SH-SY5Y (cell line): ENCODE measurements around the gene PLA2G4C.

Experiments
- GATA2 ChIP-seq: IDR thresholded peaks from 2 replicates; pipeline ENCODE4 v1.6.1; 2011; ENCODE audit warnings: mild to moderate bottlenecking, low read depth, low read length
- GATA3 ChIP-seq: IDR thresholded peaks from 2 replicates; pipeline ENCODE4 v1.6.1; 2011; ENCODE audit warnings: low read depth, mild to moderate bottlenecking, low read length, moderate library complexity

The PLA2G4C gene

DNA sequence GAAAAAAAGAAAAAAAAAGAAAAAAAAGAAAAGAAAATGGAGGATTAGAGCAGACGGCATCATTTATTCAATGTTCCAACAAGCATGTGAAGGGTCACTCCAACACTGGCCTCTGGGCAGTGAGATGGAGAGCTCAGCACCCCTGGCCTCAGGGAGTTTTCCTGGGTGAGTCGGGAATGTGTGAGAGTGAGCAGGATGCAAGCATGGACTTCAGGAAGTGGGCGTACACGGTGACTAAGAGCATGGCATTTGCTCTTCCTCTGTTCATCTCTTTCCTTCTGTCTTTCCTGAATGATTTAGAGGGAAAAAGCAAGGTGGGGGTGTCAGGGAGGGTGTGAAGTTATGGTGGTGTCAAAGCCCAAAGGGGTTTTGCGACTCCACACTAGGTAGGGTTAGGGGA lies 66.1 kb downstream of the PLA2G4C start:
- no peak for TF ChIP-seq GATA2
- no peak for TF ChIP-seq GATA3

GRCh38 chr19:48043675-48044258 lies 66.8 kb downstream of the PLA2G4C start, which contains the start of gene CABP5:
CABP5 (minus strand) TSS chr19:48044079; CDS start chr19:48043922, 157 bp downstream.
- TF ChIP-seq GATA2 (no peak), GATA3 (no peak)

- TF ChIP-seq GATA3 (no peak), GATA2 (no peak)
Observed at GRCh38 chr19:48041877-48042580, 68.6 kb downstream of the PLA2G4C start.

- TF ChIP-seq GATA3 (no peak), GATA2 (no peak)
Observed at GRCh38 chr19:48036765-48037164, 73.9 kb downstream of the PLA2G4C start.

DNA sequence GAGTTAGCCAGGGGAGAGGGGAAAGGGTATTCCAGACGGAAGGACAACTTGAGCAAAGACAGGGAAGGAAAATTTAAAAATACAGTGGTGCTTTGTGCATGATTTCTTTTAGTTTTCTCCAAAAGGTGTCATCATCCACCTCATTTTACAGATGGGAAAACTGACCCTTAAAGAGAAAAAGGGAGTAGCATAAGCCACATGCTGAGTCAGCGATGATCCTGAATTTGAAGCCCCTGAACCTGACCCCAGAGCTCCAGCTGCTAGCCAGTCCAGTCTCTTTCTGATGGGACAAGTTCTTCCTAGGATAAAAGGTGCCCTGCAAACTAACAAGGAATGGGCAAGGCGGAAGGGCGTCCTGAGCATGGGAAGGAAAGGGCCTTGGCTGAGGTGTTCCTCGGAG lies 77.0 kb downstream of the PLA2G4C start:
- TF ChIP-seq GATA2 = no peak
- no peak for TF ChIP-seq GATA3

DNA sequence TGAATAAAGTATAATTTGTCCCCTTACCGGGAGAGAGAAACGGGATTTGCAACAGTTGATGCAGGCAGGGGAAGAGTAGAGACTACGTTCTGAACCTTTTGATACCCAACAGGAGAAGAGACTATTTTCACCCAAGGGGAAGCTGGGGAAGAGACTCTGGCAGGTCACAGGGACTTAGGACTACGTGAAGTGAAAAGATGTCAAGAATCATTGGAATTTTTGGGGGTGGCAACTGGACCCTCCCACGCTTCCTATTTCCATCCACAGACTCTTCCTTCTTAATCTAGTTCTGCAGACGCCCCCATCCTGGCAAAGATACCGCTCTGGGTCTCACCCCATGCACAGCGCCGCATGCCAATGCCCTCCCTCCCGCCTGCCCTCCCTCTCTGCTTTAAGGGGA lies 80.5 kb downstream of the PLA2G4C start:
- TF ChIP-seq GATA2 (no peak), GATA3 (no peak)

DNA sequence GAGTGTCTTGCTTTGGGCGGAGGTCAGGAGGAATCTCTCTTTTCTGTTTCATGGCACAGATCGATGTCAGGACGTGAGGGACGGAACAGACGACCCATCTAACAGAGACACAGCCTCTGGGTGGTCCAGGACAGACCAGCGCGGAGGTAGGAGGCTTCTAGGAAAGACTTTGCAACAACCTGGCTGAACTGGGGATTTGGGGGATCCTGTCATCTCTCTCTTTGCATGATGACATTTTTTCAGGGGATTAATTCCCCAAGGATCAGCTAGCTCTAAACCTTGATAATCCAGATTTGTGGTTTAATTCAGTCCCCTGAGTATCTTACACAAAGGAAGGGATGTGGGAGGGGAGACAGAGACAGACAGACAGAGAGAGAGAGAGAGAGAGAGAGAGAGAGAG lies 81.2 kb downstream of the PLA2G4C start:
- TF ChIP-seq GATA2 (no peak), GATA3 (no peak)

DNA sequence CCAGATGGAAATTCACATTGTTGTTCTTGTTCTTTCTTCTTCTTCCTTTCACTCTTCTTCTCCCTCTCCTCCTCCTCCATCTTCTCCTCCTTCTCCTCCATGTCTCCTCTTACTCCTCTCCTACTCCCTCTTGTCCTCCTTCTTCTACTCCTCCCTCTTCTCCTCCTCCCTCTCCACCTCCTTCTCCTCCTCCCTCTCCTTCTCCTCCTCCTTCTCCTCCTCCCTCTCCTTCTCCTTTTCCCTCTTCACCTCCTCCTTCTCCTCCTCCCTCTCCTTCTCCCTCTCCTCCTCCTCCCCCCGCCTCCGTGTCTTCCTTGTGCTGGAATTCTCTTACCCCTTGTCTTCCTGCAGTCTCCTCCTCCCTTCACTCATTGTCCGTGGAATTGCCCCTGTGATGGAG lies 85.1 kb downstream of the PLA2G4C start:
- no peak for TF ChIP-seq GATA3
- no peak for TF ChIP-seq GATA2

DNA sequence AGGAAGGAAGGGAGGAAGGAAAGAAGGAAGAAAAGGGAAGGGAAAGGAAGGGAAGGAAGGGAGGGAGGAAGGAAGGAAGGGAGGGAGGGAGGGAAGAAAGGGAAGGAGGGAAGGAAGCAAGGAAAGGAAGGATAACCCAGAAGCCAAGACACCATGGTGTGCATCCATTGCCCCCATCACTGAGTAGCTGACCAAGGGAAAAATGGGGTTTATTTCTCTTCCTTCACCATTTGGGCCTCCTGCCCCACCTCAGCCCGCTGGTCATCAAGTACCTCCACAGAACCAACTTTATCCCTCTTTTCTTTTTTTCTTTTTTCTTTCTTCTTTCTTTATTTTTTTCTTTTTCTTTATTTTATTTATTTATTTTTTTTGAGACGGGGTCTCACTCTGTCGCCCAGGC lies 87.1 kb downstream of the PLA2G4C start:
- TF ChIP-seq GATA2 = no peak
- no peak for TF ChIP-seq GATA3

DNA sequence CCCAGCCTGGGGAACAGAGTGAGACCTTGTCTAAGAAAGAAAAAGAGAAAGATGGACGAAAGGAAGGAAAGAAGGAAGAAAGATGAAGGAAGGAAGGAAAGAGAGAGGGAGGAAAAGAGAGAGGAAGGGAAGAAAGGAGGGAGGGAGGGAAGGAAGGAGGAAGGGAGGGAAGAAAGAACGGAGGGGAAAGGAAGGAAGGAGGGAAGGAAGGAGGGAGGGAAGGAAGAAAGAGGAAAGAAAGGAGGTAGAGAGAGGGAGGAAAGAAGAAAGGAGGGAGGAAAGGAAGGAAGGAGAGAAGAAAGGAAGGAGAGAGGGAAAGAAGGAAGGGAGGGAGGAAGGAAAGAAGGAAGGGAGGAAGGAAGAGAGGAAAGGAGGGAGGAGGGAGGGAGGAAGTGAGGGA lies 87.6 kb downstream of the PLA2G4C start:
- TF ChIP-seq GATA2 (no peak), GATA3 (no peak)

DNA sequence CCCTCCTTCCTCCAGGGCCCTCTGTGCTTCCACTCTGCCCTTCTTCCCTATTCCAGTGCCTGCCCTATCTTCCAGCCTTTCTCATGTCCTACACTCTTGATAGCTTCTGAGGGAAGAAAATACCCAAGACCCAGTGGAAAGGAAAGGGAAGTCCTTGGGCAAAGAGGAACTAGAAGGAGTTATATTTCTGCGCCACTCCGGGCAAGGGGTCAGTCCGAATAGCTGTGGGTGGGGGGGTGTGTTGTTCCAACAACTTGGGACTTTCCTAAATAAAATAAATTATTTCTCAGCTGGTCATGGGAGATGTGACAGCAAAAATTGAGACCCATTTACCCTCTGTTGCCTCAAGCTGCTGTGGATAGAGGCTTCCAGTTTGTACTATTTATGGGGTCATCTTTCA lies 89.9 kb downstream of the PLA2G4C start:
- no peak for TF ChIP-seq GATA2
- TF ChIP-seq GATA3 = no peak

- TF ChIP-seq GATA3 = no peak
- TF ChIP-seq GATA2 = no peak
Observed at GRCh38 chr19:48010932-48011758, 99.5 kb downstream of the PLA2G4C start.

DNA sequence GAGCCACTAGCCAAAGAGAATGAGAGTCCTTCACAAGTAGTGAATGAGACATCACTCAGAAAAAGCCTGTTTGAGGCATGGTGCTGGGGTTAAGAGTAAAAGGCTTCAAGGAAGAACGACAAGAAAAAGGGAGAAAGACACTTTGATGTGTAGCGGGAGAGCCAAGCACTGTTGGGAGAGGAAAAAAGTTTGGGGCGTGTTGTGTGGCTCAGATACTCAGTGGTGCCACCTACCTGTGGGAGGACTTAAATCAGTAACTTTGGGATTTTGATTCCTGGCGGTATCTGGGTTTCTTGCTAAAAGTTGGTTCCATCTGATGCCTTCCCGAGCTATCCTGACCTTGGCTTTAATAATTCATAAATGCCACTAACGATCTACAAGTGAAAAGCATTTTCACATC lies 103.9 kb downstream of the PLA2G4C start:
- no peak for TF ChIP-seq GATA3
- no peak for TF ChIP-seq GATA2

GRCh38 chr19:48004236-48004635 lies 106.4 kb downstream of the PLA2G4C start:
- TF ChIP-seq GATA2 = no peak
- no peak for TF ChIP-seq GATA3
